IMR-90 (cell line): ENCODE data around the gene TBC1D22A. TPM values are rescaled to one million over a fixed set of nuclear protein-coding genes. Genes with fewer than 3 reads are reported as not detected.

Experiments used
- ATAC-seq: fragments of 200-7000 bp; cut with Tn5 transposase; 2 replicates; pipeline ENCODE4 v1.9.1; 2020; ENCODE audit warnings: low read depth, mild to moderate bottlenecking, moderate library complexity
- BruUV-seq: library from RNA; stranded (reverse); fragments of 400-500 nt; replicated peaks from 2 replicates; lab custom pipeline; 2021; lab: Mats Ljungman, UMichigan
- CTCF ChIA-PET: fragments of 300-600 bp; formaldehyde crosslinking; extraction: SDS; loops from one replicate; lab custom pipeline; 2021; ENCODE audit warnings: antibody characterized with exemption; lab: Yijun Ruan, JAX
- POLR2A ChIA-PET: fragments of 300-600 bp; sonication (Branson Sonifier 250); formaldehyde crosslinking; loops from one replicate; lab custom pipeline; 2022; ENCODE audit warnings: antibody characterized with exemption; ENCODE audit not compliant: unreplicated experiment; lab: Charles Lee
- DNase-seq: peaks from one replicate; pipeline ENCODE4 v3.0.0; 2013
- H2AFZ ChIP-seq: replicated peaks from 2 replicates; pipeline ENCODE3; 2013; ENCODE audit warnings: low read length, mild to moderate bottlenecking; ENCODE audit not compliant: poor library complexity
- H2AK5ac ChIP-seq: 2 replicates; pipeline ENCODE4 v1.6.1; 2013; ENCODE audit warnings: low read depth, low read length, inconsistent platforms
- H2AK9ac ChIP-seq: replicated peaks from 2 replicates; pipeline ENCODE3; 2013; ENCODE audit warnings: mild to moderate bottlenecking, low read depth, low read length, moderate library complexity; ENCODE audit not compliant: poor library complexity
- H2BK120ac ChIP-seq: 2 replicates; pipeline ENCODE4 v1.6.1; 2013; ENCODE audit warnings: low read depth, low read length, inconsistent platforms
- H2BK15ac ChIP-seq: 3 replicates; pipeline ENCODE4 v1.6.1; 2013; ENCODE audit warnings: low read depth, low read length, inconsistent platforms
- H2BK20ac ChIP-seq: 2 replicates; pipeline ENCODE4 v1.6.1; 2013; ENCODE audit warnings: low read depth, mild to moderate bottlenecking, inconsistent platforms, low read length, moderate library complexity
- H2BK5ac ChIP-seq: 2 replicates; pipeline ENCODE4 v1.6.1; 2013; ENCODE audit warnings: mild to moderate bottlenecking, low read depth, low read length, inconsistent platforms; ENCODE audit not compliant: poor library complexity, severe bottlenecking
- H3K14ac ChIP-seq: replicated peaks from 2 replicates; pipeline ENCODE4 v1.6.1; 2013; ENCODE audit warnings: low read depth, low read length, inconsistent platforms
- H3K18ac ChIP-seq: 2 replicates; pipeline ENCODE4 v1.6.1; 2013; ENCODE audit warnings: low read depth, low read length, control low read depth
- H3K23ac ChIP-seq: 2 replicates; pipeline ENCODE4 v1.6.1; 2013; ENCODE audit warnings: low read depth, low read length, inconsistent platforms
- H3K27ac ChIP-seq: 2 replicates; pipeline ENCODE4 v1.5.1; 2013; ENCODE audit warnings: mild to moderate bottlenecking, control low read depth, low read length; ENCODE audit not compliant: insufficient read depth
- H3K27me3 ChIP-seq: 2 replicates; pipeline ENCODE4 v1.6.1; 2013; ENCODE audit warnings: low read length; ENCODE audit not compliant: control insufficient read depth, insufficient read depth
- H3K36me3 ChIP-seq: 2 replicates; pipeline ENCODE4 v1.6.1; 2013; ENCODE audit warnings: low read length, mixed read lengths; ENCODE audit not compliant: control insufficient read depth, insufficient read depth
- H3K4ac ChIP-seq: 2 replicates; pipeline ENCODE4 v1.6.1; 2013; ENCODE audit warnings: low read depth, low read length, inconsistent platforms
- H3K4me1 ChIP-seq: 2 replicates; pipeline ENCODE4 v1.6.1; 2013; ENCODE audit warnings: low read length, mixed read lengths; ENCODE audit not compliant: control insufficient read depth, insufficient read depth
- H3K4me2 ChIP-seq: 2 replicates; pipeline ENCODE4 v1.6.1; 2013; ENCODE audit warnings: low read depth, mild to moderate bottlenecking, control low read depth, low read length, moderate library complexity
- H3K4me3 ChIP-seq: 2 replicates; pipeline ENCODE4 v1.5.1; 2013; ENCODE audit warnings: low read depth, mild to moderate bottlenecking, control low read depth, low read length, moderate library complexity; ENCODE audit not compliant: insufficient read depth
- H3K56ac ChIP-seq: 2 replicates; pipeline ENCODE4 v1.6.1; 2013; ENCODE audit warnings: low read length, inconsistent platforms; ENCODE audit not compliant: insufficient read depth; ENCODE audit errors: extremely low read depth
- H3K79me1 ChIP-seq, 2 experiments: 2 replicates each; pipeline ENCODE4 v1.6.1; 2013; ENCODE audit warnings: low read length in 2 of 2, inconsistent platforms in 1 of 2, low read depth in 1 of 2
- H3K9ac ChIP-seq: 2 replicates; pipeline ENCODE4 v1.6.1; 2013; ENCODE audit warnings: low read depth, low read length, control low read depth
- H3K9me1 ChIP-seq: 2 replicates; pipeline ENCODE4 v1.6.1; 2013; ENCODE audit warnings: low read length, inconsistent platforms; ENCODE audit not compliant: insufficient read depth
- H3K9me3 ChIP-seq: 2 replicates; pipeline ENCODE4 v1.6.1; 2013; ENCODE audit warnings: low read length; ENCODE audit not compliant: control insufficient read depth, insufficient read depth
- H4K20me1 ChIP-seq: 2 replicates; pipeline ENCODE4 v1.6.1; 2013; ENCODE audit warnings: low read length, inconsistent platforms; ENCODE audit not compliant: insufficient read depth
- H4K5ac ChIP-seq: 2 replicates; pipeline ENCODE4 v1.6.1; 2013; ENCODE audit warnings: mild to moderate bottlenecking, low read depth, low read length, control low read depth
- H4K8ac ChIP-seq, 2 experiments: 2 replicates each; pipeline ENCODE4 v1.6.1; 2013; ENCODE audit warnings: low read depth in 2 of 2, low read length in 2 of 2, control low read depth in 1 of 2, inconsistent platforms in 1 of 2
- H4K91ac ChIP-seq: 2 replicates; pipeline ENCODE4 v1.6.1; 2013; ENCODE audit warnings: low read depth, low read length, inconsistent platforms; ENCODE audit not compliant: insufficient read depth
- BHLHE40 ChIP-seq: fragments of 150-350 bp; IDR thresholded peaks from 2 replicates; pipeline ENCODE4 v1.6.1; 2016; ENCODE audit warnings: mild to moderate bottlenecking, low read depth, low read length
- CHD1 ChIP-seq: IDR thresholded peaks from 2 replicates; pipeline ENCODE4 v1.6.1; 2012; ENCODE audit warnings: low read depth, low read length, improper control_type of control experiment
- MAZ ChIP-seq: IDR thresholded peaks from 2 replicates; pipeline ENCODE4 v1.6.1; 2012; ENCODE audit warnings: low read depth, mild to moderate bottlenecking, low read length, improper control_type of control experiment, moderate library complexity, borderline replicate concordance
- MXI1 ChIP-seq: IDR thresholded peaks from 2 replicates; pipeline ENCODE4 v1.6.1; 2012; ENCODE audit warnings: low read depth, mild to moderate bottlenecking, low read length, moderate library complexity, borderline replicate concordance
- NFE2L2 ChIP-seq: fragments of 150-350 bp; IDR thresholded peaks from 2 replicates; pipeline ENCODE4 v1.6.1; 2016; ENCODE audit warnings: low read depth, mild to moderate bottlenecking, low read length
- POLR2A ChIP-seq: IDR thresholded peaks from 2 replicates; pipeline ENCODE4 v1.6.1; 2012; ENCODE audit warnings: mild to moderate bottlenecking, low read depth, low read length
- RAD21 ChIP-seq: IDR thresholded peaks from 2 replicates; pipeline ENCODE4 v1.6.1; 2012; ENCODE audit warnings: low read length, improper control_type of control experiment
- RFX5 ChIP-seq: IDR thresholded peaks from 2 replicates; pipeline ENCODE4 v1.8.0; 2012; ENCODE audit warnings: low read depth, mild to moderate bottlenecking, low read length, moderate library complexity
- WGBS, 2 experiments: methylation state at CpG; one replicate each; pipeline versions ENCODE4 v1.1.5 to v1.1.7; 2013; ENCODE audit warnings: missing lambda C conversion rate in 2 of 2; ENCODE audit not compliant: insufficient read length in 1 of 2; ENCODE audit errors: extremely low coverage in 2 of 2; 5-methylcytosine and 5-hydroxymethylcytosine counted together
- dilution Hi-C: fragments of 300-500 bp; cut with HindIII; formaldehyde crosslinking; loops from one replicate; pipeline ENCODE4 v1.14.3; 2018; ENCODE audit warnings: low sequenced_read_pairs; ENCODE audit not compliant: unreplicated experiment
- in situ Hi-C: fragments of 300-500 bp; cut with MboI; formaldehyde crosslinking; loops from 3 replicates; pipeline ENCODE4 v1.14.3; 2019; ENCODE audit warnings: low sequenced_read_pairs, inconsistent platforms, mixed read lengths
- intact Hi-C: fragments of 100-400 bp; cut with micrococcal nuclease; formaldehyde crosslinking; loops from 2 replicates; pipeline ENCODE4 v1.10.0; 2022
- polyA plus RNA-seq, 3 experiments: library from polyadenylated mRNA; depleted of rRNA; stranded (reverse); fragments of >200 nt; gene quantifications; 2 replicates each; pipeline ENCODE4 v1.2.3, GENCODE V29; 2012; ENCODE audit warnings: low replicate concordance in 1 of 3
- total RNA-seq: library from RNA; depleted of rRNA; stranded (reverse); fragments of >200 nt; gene quantifications from 2 replicates; pipeline ENCODE4 v1.2.3, GENCODE V29; 2012
- TF ChIP-seq, protein P1 (sequence below): conservative IDR thresholded peaks from 2 replicates; pipeline ENCODE4 v1.5.1; 2012; ENCODE audit warnings: mild to moderate bottlenecking, low read depth, low read length, improper control_type of control experiment

TBC1D22A gene
- total and polyA plus RNA-seq, 2 of the 4 experiments (the other 2 are of a cell fraction) = 9.0 to 16.7 TPM

DNA sequence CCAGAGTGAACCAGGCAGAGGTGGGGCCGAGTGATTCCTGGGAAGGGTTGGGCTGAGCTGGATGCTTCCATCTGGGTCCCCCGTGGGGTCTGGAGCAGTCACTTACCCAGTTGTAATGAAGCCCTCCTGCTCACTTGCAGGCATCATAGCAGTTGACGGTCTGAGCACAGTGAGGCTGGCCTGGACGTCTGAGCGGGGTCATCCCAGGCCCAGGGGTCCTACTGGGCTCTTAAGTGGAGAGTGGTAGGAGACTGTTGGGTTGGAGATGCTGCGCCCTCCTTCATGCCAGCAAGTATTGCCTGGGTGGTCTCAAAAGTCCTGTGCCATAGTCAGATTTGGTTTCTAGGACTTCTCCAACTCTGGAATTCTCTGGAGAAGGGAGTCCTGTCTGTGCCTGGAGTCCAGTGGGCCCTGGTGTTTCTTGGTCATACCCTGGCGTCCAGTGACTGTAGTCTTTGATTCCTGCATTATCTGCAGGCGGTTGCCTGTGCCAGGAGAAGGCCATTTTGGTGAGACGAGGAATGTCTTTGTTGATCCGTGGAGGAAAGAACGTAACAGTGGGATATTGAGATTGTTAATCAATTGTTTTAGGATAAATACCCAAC lies 82.3 kb downstream of the TBC1D22A start:
- peaks cover 16% of the 10 kb centered on the region for H3K4me1 ChIP-seq
- H3K56ac ChIP-seq = no peak overlapping the region
- no peak overlapping the region for H2AFZ ChIP-seq
- WGBS, 2 experiments = no CpG with 5 or more reads among the region's 11 CpGs
- no peak overlapping the region for H2BK120ac ChIP-seq
- no peak for DNase-seq
- ATAC-seq = no peak
- no TSS peak for BruUV-seq
- H3K9ac ChIP-seq = no peak overlapping the region
- dilution Hi-C loops = no loop called here
- H2BK5ac ChIP-seq = no peak overlapping the region
- H3K9me1 ChIP-seq = peaks cover 20% of the 10 kb centered on the region
- no peak overlapping the region for H3K23ac ChIP-seq
- no peak overlapping the region for H3K14ac ChIP-seq
- no peak overlapping the region for H4K8ac ChIP-seq
- H3K4ac ChIP-seq = 0 out of 2 replicates have a peak overlapping the region, but pooled peaks have one; percentile 29
- no peak overlapping the region for H2BK20ac ChIP-seq
- H3K9me3 ChIP-seq = no peaks in the 10 kb centered on the region
- intact Hi-C loops = loop anchor here (1.0 to 10.0 kb wide), 3 partner anchors 310 to 1648 kb away; no protein-coding TSS in a partner anchor
- H3K4me2 ChIP-seq = no peak overlapping the region
- H3K27ac ChIP-seq = no peak overlapping the region
- no peak for TF ChIP-seq POLR2A
- TF ChIP-seq NFE2L2 = no peak
- TF ChIP-seq CHD1 = no peak
- no peak for TF ChIP-seq MAZ
- no peak for TF ChIP-seq RAD21
- TF ChIP-seq RFX5 = no peak
- TF ChIP-seq BHLHE40 = no peak
- no peak for TF ChIP-seq MXI1
- TF ChIP-seq, protein P1, sequence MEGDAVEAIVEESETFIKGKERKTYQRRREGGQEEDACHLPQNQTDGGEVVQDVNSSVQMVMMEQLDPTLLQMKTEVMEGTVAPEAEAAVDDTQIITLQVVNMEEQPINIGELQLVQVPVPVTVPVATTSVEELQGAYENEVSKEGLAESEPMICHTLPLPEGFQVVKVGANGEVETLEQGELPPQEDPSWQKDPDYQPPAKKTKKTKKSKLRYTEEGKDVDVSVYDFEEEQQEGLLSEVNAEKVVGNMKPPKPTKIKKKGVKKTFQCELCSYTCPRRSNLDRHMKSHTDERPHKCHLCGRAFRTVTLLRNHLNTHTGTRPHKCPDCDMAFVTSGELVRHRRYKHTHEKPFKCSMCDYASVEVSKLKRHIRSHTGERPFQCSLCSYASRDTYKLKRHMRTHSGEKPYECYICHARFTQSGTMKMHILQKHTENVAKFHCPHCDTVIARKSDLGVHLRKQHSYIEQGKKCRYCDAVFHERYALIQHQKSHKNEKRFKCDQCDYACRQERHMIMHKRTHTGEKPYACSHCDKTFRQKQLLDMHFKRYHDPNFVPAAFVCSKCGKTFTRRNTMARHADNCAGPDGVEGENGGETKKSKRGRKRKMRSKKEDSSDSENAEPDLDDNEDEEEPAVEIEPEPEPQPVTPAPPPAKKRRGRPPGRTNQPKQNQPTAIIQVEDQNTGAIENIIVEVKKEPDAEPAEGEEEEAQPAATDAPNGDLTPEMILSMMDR = no peak
- H4K91ac ChIP-seq = no peak overlapping the region
- peaks cover 1% of the 10 kb centered on the region; the same call in 1 of the 2 replicates for H3K36me3 ChIP-seq
- no peaks in the 10 kb centered on the region for H3K27me3 ChIP-seq
- H2BK15ac ChIP-seq = no peak overlapping the region
- peak overlapping the region; percentile 43 for H2AK9ac ChIP-seq
- H3K4me3 ChIP-seq = no peak overlapping the region
- H3K18ac ChIP-seq = no peak overlapping the region
- CTCF ChIA-PET = interaction anchor here (0.8 to 1.6 kb wide), 2 partner anchors 14 kb away, joined by 3 read pairs; no protein-coding TSS in a partner anchor
- POLR2A ChIA-PET = interaction anchor here (0.6 kb wide), 1 partner anchor 46 kb away, joined by 3 read pairs; no protein-coding TSS in a partner anchor
- peaks cover 43 to 56% of the 10 kb centered on the region in 2 experiments for H3K79me1 ChIP-seq
- H4K5ac ChIP-seq = no peak overlapping the region
- H2AK5ac ChIP-seq = peak overlapping the region; percentile 72; the same call in 1 of the 2 replicates
- in situ Hi-C loops = no loop called here
- peaks cover 24% of the 10 kb centered on the region for H4K20me1 ChIP-seq
